ENCODE measurements around the gene CDH12.

The CDH12 gene

DNA sequence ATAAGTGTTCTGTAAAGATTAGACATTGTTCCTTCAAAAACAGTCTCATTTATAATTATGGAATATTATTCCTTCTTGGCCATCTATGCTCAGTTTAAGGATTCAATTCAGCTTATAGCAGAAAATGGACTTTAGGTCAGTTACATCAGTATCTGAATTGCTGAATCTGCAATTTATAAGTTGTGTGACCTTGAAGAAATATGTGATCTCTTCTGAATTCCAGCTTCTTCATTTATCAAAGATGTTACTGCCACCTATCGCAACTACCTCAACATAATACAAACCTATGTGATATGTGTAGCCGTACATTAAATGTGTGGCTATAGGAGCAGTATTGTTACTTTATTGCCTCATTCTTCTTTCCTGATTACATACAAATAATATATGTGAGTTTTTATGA lies 118.2 kb downstream of the CDH12 start:
- Histone ChIP-seq H3K27ac (ENCODE audit: low read depth, low read length) (no peak overlapping the region), H3K36me3 (ENCODE audit: low read length) (no peaks in the 10 kb centered on the region), H2AFZ (ENCODE audit: low read depth, low read length, severe bottlenecking) (no peak overlapping the region), H3K4me2 (ENCODE audit: low read depth, low read length, poor library complexity, severe bottlenecking) (no peak overlapping the region), H3K4me3 (ENCODE audit: insufficient read depth, low read length, poor library complexity, severe bottlenecking) (no peak overlapping the region), H4K20me1 (ENCODE audit: low read depth, low read length) (no peaks in the 10 kb centered on the region), H3K27me3 (ENCODE audit: low read length) (no peaks in the 10 kb centered on the region), H3K9me2 (replicated peaks; ENCODE audit: insufficient read depth, low read length) (no peaks in the 10 kb centered on the region), H3K9me3 (ENCODE audit: insufficient read depth, low read length) (no peaks in the 10 kb centered on the region), H3K9ac (ENCODE audit: low read length) (no peak overlapping the region), H3F3A (ENCODE audit: insufficient read depth) (no peaks in the 10 kb centered on the region), H3K79me2 (ENCODE audit: insufficient read depth, low read length) (no peaks in the 10 kb centered on the region)
- TF ChIP-seq CTCF (IDR thresholded peaks at IDR 0.05; ENCODE audit: insufficient read depth, low read length, poor library complexity, severe bottlenecking) (no peak), EZH2phosphoT487 (conservative IDR thresholded peaks at IDR 0.05; ENCODE audit: low read length) (no peak)

- Histone ChIP-seq H2AFZ (ENCODE audit: low read depth, low read length, severe bottlenecking) (no peak overlapping the region), H3K27me3 (ENCODE audit: low read length) (no peaks in the 10 kb centered on the region), H4K20me1 (ENCODE audit: low read depth, low read length) (no peaks in the 10 kb centered on the region), H3F3A (ENCODE audit: insufficient read depth) (no peaks in the 10 kb centered on the region), H3K4me3 (ENCODE audit: insufficient read depth, low read length, poor library complexity, severe bottlenecking) (no peak overlapping the region), H3K27ac (ENCODE audit: low read depth, low read length) (no peak overlapping the region), H3K4me2 (ENCODE audit: low read depth, low read length, poor library complexity, severe bottlenecking) (no peak overlapping the region), H3K9me3 (ENCODE audit: insufficient read depth, low read length) (no peaks in the 10 kb centered on the region), H3K9ac (ENCODE audit: low read length) (no peak overlapping the region), H3K36me3 (ENCODE audit: low read length) (no peaks in the 10 kb centered on the region), H3K79me2 (ENCODE audit: insufficient read depth, low read length) (no peaks in the 10 kb centered on the region), H3K9me2 (replicated peaks; ENCODE audit: insufficient read depth, low read length) (no peaks in the 10 kb centered on the region)
- TF ChIP-seq CTCF (IDR thresholded peaks at IDR 0.05; ENCODE audit: insufficient read depth, low read length, poor library complexity, severe bottlenecking) = no peak
- TF ChIP-seq EZH2phosphoT487 (conservative IDR thresholded peaks at IDR 0.05; ENCODE audit: low read length) = no peak
Measured at GRCh38 chr5:22728610-22729009, 124.5 kb downstream of the CDH12 start.

- TF ChIP-seq EZH2phosphoT487 (conservative IDR thresholded peaks at IDR 0.05; ENCODE audit: low read length) (no peak), CTCF (IDR thresholded peaks at IDR 0.05; ENCODE audit: insufficient read depth, low read length, poor library complexity, severe bottlenecking) (no peak)
- no peaks in the 10 kb centered on the region for H3K27me3 ChIP-seq (ENCODE audit: low read length)
Measured at GRCh38 chr5:22722491-22722890, 130.7 kb downstream of the CDH12 start.

More at GRCh38 chr5:22722491-22722890, 130.7 kb downstream of the CDH12 start:
- H3K9ac ChIP-seq (ENCODE audit: low read length) = no peak overlapping the region
- H4K20me1 ChIP-seq (ENCODE audit: low read depth, low read length) = no peaks in the 10 kb centered on the region
- H3F3A ChIP-seq (ENCODE audit: insufficient read depth) = no peaks in the 10 kb centered on the region
- no peaks in the 10 kb centered on the region for H3K79me2 ChIP-seq (ENCODE audit: insufficient read depth, low read length)
- no peak overlapping the region for H3K27ac ChIP-seq (ENCODE audit: low read depth, low read length)
- H3K9me3 ChIP-seq (ENCODE audit: insufficient read depth, low read length) = peaks cover 13% of the 10 kb centered on the region; the same call in 1 of the 2 replicates
- H3K4me3 ChIP-seq (ENCODE audit: insufficient read depth, low read length, poor library complexity, severe bottlenecking) = no peak overlapping the region
- H3K4me2 ChIP-seq (ENCODE audit: low read depth, low read length, poor library complexity, severe bottlenecking) = no peak overlapping the region
- no peaks in the 10 kb centered on the region for H3K9me2 ChIP-seq (replicated peaks; ENCODE audit: insufficient read depth, low read length)
- no peak overlapping the region for H2AFZ ChIP-seq (ENCODE audit: low read depth, low read length, severe bottlenecking)
- H3K36me3 ChIP-seq (ENCODE audit: low read length) = no peaks in the 10 kb centered on the region
